ENCODE results near the gene SLC35B3.

Gene SLC35B3

DNA sequence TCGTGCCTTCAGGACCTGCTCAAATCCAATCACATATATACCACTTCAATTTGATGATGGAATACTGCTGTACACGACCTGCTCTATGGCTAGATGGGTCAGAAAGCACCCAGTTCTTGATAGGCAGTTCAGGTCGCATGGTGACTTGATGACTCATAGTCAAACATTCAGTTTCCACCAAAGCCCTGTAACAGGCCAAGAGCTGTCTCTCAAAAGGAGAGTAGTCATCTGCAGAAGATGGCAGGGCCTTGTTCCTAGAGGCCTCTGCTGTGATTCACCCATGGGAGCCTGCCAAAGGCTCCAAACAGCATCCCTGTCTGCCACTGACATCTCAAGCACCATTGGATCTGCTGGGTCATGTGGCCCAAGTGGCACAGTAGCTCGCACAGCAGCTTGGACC is 29.4 kb downstream of the SLC35B3 start:
- DNase-seq = peak; percentile 8

DNA sequence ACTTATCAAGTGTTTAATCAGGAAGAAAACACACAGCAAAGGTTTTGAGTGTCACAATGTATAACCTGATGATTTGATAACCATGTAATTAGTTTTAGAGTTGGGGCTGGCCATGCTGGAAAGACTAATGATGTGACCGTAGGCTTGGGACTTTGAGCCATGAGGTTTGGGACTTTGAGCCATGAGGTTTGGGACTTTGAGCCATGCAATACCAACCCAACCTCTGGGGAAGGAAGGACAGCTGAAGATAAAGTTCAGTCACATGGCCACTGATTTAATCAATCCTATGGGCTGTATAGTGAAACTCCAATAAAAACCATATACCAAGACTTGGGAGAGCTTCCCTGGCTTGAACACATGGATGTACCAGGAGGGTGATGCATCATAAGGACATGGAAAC is 32.8 kb downstream of the SLC35B3 start:
- no peak for DNase-seq

DNA sequence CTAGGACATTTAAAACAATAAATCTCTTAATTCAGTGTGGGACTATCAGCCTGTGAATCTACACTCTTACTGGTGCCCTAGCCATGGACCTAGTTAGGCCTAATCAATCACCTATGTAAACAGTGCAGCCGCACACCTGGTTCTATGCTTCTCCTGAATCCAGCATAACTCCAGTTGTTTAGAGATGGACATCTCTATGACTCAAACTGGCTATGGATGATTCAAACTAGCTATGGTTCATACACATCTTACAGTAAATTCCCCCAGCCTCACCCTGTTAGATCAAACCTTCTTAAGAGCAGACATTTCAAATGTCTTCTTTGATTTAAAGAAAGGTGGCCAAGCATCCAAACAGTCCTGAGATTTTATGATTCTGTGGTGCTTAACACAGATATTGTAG is 34.7 kb downstream of the SLC35B3 start:
- DNase-seq = no peak

DNA sequence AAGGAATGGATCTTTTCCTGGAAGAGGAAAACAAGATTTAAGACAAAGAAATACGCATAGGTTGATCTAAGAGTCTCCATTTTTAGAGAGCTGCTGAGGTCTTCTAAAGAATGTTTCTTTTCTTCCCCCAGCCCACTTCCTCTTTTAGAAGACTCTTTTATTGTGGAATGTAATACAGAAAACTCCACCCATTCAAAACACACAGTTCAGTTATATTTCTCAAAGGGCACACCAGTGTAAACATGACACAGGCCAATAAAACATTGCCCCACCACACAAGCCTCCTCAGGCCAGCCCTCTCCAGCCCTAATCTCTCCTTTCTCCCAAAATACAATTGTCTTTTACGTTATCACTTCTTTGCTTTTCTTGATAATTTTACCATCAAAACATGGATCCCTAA is 42.8 kb downstream of the SLC35B3 start:
- no peak for DNase-seq

DNA sequence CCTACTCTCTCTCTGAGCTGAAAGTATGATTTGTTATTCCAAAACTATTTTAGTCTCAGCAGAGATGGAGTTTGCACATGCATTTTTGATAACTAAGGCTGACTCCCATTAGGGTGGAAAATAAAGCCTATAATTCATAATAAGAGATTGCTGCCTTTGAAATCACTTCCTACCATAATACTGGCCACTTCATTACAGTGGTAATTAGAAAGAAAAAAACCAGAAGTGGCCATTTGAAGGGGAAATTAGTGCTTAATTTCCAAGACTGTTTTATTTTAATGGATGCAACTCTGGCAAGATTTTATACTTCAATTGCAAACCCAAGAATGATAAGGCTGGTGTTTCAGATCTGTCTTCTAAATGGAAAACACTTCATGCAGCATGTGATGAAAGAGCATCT is 43.4 kb downstream of the SLC35B3 start:
- no peak for DNase-seq

DNA sequence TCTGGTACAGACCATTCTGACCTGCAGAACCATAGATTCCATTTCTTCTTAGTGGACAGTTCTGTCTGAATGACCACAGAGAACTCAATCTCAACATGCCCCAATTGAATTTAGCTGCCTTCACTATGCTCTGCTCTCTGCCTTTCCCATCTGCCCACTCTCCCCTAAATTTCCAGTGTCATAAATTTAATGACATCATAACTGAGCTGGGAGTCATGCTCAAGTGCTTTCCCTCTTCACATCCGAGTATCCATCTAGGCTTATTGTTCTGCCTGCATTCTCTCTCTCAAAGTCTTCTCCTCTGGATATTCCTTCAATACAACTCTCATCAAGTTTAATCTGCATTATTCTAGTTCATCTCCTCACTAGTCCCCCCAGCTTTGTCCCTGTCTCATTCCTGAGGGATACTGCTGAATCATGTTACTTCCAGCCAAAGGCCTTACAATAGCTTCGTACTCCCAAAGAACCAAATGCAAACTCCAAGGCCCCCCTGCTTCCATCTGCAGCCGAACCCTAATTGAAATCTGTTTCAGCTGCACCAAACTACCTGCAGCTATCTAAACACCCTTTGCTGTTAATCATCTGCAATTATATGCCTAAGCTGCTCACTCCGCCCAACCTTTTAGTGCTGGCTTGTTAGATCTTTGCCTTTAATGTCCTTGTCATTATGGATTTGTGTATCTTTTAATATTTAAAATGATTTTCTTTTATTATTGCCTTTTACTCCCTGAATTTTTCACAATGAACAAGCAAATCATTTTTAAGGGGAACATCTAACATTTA is 46.1 kb downstream of the SLC35B3 start:
- DNase-seq = no peak

DNA sequence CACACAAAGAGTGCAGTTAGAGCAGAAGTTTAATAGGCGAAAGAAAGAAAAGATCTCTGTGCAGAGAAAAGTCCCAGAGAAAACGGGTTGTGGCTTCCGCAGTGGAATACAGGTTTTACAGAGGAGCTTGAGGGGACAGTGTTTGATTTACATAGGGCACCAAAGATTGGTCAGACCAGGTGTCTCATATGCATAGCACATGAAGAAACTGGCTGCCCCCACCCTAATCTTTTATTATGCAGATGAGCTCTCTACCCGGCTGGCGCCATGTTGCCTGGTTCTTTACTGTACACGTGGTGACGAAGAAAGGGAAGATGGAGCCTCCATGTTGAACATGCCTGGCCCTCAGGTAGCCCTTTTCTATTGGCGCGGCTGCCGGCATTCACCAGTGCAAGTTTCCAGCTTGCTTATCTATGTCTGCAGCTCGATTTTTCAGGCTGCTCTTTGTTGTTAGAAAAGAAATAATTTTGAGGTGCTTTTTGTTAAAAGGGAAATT is 47.4 kb downstream of the SLC35B3 start:
- no peak for DNase-seq

DNA sequence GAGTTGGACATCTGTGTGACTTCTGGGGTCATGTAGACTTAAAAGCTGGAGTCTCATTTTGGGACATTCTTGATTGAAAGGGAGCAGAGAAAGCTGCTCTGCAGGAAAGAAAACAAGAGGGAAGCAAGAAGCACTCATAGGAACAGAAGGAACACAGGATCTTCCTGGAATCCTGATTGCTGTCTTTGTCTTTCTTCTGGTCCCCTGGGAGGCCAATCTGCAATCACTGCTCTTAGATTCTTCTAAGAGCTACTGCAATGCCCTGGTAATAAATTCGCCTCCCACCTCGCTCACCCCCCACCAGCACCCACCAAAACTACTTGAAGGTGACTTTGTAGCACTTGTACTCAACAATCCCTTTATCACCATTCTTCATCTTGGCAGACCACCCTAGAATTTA is 51.8 kb downstream of the SLC35B3 start:
- DNase-seq = no peak

DNA sequence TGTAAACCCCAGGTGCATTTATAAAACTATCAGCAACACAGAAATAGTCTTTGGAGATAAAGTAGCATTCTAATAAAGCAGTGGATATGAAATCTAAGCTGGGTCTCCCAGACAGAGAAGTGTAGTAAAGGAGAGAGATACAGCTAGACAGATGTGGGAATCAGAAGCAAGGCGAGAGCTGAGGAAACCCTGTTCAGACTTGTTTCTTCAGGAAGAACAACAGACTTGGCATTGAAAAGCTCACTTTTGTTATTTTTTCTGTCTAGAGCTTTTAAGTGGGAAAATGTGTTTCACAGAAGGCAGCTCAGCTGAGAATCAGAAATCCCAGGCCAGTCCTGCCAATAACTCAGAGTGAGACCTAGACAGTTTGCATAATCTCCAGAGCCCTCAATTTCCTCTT is 52.9 kb downstream of the SLC35B3 start:
- DNase-seq = no peak

DNA sequence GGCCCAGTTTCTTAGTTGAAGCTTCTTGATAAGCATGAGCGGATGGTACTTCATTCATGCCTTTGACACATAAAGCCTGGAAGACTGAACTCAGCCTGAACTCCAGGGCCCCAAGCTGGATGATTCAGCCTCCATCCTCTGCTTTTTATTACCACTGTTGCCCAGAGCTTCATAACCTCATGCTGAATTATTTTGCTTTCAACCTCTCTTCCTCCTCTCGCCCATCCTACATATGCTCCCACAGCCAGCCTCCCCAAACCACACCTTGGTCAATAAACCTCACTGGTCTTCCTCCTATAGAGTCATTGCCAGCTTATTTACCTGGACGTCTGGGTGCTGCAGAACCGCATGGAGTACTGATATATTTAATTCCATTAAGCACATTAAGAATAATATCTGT is 59.4 kb downstream of the SLC35B3 start:
- DNase-seq = no peak
